Jurkat, Clone E6-1 (cell line): ENCODE data around the gene GADD45A.
A peak's percentile ranks its signal among the peaks of the same experiment; 100 is the strongest.

Source experiments
- DNase-seq: peaks from one replicate; pipeline ENCODE4 v3.0.0-alpha.2; 2011; ENCODE audit warnings: low read depth, low spot score
- H3K4me3 ChIP-seq: 2 replicates; pipeline ENCODE4 v1.5.1; 2011; ENCODE audit warnings: mild to moderate bottlenecking, low read length, control low read depth, moderate library complexity

Gene GADD45A

DNA sequence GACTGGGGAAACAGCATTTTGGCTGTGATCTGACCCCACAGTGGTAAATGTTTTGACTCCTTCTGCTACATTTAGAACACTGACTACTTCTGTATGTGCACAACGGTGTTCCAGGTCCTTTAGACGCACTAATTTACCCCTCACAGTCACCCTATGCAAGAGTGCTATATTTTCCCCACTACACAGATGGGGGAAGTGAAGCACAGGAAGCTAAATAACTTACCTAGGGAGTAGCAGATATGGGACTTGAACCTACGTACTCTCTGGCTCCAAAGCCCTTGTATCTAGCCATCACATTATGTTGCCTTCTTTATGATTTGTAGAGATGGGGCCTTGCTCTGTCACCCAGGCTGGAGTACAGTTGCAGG, 49.3 kb downstream of the GADD45A start:
- no peak overlapping the region for H3K4me3 ChIP-seq
- no peak for DNase-seq

DNA sequence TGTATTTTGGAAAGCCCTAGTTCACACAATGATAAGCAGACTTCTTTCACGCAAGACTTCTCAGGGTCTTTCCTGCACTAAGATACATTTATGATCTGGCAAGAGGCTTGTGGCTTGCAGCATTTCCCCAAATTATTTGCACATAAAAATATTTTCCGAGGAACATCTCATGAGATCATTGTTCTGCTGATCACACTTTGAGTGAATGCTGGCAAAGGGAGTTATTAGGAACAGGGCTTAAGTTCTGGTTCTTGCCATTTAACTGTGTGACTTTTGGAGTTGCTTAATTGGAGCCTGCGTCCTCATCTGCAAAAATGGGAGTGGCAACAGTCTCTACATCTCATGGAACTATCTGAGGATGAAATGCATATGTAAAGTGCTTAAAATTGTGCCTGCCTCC, 50.2 kb downstream of the GADD45A start:
- DNase-seq, result no peak
- H3K4me3 ChIP-seq, result no peak overlapping the region

DNA sequence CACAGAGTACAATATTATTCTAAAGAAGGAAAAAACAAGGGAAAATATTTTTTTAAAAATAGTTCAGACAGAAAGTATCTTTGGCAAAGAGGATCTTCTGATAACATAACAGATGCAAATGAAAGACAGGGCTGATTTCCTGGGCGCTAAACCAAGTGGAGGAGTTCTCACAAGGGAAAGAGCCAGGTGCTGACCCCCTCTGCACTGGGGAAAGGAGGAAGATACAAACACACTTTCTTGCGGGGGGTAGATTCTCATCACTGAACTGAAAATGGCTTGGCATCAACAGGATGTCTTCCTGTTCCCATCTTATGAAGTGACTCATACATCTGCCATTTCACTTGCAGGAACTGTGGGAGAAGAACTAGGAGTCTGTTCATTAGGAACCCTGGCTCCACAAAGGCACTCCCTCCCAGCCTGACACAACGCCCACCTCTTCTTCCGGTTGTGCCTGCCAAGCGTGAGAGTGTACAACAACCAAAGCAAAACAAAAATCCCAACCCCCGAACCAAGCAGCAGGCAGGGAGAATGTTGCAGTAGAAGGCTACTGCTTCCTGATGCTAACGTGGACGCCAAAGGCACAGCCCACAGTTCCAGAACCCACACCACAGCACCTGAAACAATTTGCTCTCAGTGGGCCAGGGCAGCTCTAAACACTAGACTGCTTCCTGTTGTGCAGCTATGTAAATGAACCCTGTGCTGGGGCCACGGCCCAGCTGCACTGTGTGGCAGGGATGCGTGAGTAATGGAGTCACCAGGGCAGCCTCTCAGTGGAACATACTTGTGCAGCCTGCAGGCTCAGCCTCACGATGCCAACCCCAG, 51.0 kb downstream of the GADD45A start:
- no peak overlapping the region for H3K4me3 ChIP-seq
- DNase-seq, result peak; percentile 12

DNA sequence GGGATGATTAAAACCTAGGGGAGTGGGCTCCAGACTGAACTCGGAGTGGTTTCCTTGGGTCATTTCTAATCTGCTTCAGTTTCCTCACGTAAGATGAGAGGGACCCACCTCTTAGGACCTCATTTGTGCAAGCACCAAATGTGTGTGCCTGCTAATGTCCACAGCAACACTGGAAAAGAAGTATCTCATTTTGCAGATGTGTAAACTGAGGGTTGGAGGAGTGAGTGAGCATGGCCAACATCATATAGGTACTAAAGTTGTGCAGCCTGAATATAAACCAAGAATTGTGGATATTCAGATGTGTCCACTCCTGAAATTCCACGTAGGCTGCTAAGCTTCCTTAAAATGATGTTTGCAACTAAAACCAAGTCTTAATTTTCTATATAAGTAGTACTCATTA, 51.7 kb downstream of the GADD45A start:
- H3K4me3 ChIP-seq, result no peak overlapping the region
- no peak for DNase-seq

- H3K4me3 ChIP-seq, result no peak overlapping the region
- DNase-seq, result no peak
Measured at GRCh38 chr1:67737875-67738274, 52.9 kb downstream of the GADD45A start.
